ENCODE measurements around the gene TAC3.
"Not testable (repeated sequence)": the region's sequence is repeated elsewhere in the genome, so short reads cannot be mapped to it uniquely, and the experiment has no call there.

TAC3 gene

DNA sequence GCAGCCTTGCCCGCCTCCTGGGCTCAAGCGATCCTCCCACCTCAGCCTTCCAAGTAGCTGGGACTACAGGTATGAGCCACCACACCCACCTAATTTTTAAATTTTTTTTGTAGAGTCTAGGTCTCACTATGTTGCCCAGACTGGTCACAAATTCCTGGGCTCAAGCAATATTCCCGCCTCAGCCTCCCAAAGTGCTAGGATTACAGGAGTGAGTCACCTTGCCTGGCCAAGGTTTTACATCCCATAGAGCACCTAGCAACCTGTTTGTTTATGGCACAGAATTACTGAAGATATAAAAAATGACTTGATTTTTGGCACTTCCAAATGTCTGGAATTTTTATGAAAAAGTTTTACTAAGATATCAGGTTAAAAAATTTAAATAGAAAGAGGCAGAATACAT is 17.1 kb upstream of the TAC3 start:
- no peak for DNase-seq (ENCODE audit: low spot score)

- no peak for DNase-seq (ENCODE audit: low spot score)
These were observed 15.5 kb upstream of the TAC3 start for GRCh38 chr12:57031789-57032188.

DNA sequence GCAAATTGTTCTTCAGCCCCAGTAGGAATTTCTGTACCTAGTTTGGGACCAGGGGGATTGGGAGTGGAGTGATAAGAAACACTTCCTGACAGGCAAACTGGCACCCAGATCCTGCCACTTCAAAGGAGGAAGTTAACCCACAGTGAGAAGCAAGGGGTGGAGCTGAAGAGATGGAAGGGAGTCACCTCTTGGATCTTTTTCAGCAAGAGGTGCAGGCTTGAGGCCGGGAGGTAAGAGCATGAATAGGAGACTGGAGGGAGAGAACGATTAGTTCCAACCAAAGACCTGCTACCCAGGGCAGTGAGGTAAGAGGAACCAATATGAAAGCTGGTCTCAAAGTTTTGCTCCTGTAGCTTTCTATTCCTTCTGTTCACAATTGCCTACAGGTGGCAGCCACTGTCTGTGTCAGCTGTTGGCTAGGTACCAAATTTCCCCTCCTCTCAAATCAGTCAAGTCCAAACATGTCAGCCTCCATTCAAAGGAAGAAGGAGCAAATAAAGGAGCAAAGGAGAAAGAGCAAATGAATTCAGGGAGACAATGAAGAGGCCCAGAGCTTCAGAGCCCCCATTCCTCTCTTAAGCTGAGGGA is 14.9 kb upstream of the TAC3 start:
- peak; percentile 18 for DNase-seq (ENCODE audit: low spot score)

DNA sequence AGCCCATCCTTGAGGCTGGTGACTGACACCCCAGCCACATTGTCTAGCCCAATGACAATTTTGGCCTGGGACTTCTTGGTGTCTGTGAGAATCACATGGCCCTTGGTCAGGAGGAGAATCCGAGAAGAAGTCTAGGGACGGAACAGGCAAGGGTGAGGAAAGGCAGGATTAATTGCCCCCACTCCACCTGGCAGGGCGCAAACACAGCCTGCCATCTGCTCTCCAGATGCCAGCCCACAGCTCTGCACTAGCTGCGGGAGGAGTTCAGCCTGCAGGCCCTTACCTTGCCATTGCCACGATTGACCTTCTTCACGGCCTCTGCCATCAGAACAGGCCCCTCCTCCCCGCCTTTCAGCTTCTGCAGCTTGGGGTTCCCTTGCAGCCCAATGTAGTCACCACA is 13.1 kb upstream of the TAC3 start:
- no peak for DNase-seq (ENCODE audit: low spot score)

DNA sequence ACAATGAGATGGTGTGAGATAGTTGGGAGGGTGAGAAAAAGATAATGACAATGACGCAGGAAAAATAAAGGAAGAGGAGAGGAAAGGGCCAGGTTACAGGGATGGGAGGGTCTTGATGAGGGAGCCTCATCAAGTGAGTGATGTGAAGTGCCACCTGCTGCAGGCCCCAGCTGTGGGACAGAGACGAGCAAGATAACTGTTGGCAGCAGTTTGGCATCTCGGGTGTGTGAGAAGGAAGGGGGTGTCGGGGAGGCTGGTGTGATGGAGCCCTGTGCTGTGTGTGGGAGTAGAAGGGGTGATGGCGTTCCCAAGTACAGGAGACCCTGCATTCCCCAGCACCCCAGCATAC is 11.4 kb upstream of the TAC3 start:
- no peak for DNase-seq (ENCODE audit: low spot score)

GRCh38 chr12:57027011-57027804 is 10.9 kb upstream of the TAC3 start:
- DNase-seq (ENCODE audit: low spot score) = no peak

DNA sequence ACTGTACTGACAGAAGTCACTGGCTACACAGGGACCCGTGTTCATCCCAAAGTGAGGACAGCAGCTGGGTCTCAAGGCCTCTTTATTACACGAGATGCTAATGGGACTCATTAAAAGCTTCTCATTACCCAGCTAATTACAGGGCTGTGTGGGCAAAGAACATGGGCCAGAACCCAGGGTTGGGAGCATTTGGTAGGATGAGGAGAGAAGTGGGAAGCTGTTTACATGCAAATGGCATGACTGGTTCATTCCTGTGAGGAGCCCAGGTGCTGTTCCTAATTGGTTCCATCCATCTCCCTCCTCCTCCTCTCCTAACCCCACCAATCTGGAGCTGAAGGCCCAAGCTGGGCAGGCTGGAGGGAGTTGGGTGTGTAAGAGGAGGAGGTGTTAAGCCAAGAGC is 8.9 kb upstream of the TAC3 start:
- DNase-seq (ENCODE audit: low spot score) = no peak

- not testable (repeated sequence) for DNase-seq (ENCODE audit: low spot score)
These were observed 6.0 kb upstream of the TAC3 start for GRCh38 chr12:57022324-57022723.

GRCh38 chr12:57019983-57020719 is 3.8 kb upstream of the TAC3 start:
- no peak for DNase-seq (ENCODE audit: low spot score)

DNA sequence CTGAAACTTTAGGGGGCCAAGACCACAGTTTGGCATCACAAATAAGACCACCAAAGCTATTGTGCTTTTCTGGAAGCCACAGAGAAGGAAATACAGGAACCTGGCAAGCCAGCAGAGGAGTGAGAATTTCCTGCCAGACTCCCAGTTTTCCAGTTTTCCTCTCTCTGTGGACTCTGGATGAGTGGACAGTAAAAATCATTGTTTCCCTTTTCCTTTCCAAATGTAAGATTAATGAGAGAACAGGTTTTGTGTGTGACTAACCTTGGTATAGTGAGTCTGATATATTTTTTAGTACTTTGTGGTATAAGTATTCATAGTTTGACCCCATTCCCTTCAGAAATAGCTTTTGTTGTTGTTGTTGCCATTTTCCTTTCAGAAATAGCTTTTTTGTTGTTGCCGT is 2.6 kb upstream of the TAC3 start:
- DNase-seq (ENCODE audit: low spot score) = no peak

DNA sequence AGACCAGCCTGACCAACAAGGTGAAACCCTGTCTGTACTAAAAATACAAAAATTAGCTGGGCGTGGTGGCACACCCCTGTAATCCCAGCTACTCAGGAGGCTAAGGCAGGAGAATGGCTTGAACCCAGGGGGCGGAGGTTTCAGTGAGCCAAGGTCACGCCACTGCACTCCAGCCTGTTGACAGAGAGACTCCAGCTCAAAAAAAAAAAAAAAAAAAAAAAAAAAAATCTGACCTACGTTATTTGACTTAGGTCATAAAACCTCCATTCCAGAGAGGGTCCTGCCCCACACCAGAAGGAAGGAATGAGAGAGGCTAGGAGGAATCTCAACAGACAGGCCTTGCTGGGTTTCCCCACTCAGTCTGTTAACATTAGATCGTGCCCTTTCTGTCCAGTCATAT is 2.0 kb upstream of the TAC3 start:
- DNase-seq (ENCODE audit: low spot score) = not testable (repeated sequence)

GRCh38 chr12:57012600-57013465 is 3.5 kb downstream of the TAC3 start:
- no peak for DNase-seq (ENCODE audit: low spot score)

DNA sequence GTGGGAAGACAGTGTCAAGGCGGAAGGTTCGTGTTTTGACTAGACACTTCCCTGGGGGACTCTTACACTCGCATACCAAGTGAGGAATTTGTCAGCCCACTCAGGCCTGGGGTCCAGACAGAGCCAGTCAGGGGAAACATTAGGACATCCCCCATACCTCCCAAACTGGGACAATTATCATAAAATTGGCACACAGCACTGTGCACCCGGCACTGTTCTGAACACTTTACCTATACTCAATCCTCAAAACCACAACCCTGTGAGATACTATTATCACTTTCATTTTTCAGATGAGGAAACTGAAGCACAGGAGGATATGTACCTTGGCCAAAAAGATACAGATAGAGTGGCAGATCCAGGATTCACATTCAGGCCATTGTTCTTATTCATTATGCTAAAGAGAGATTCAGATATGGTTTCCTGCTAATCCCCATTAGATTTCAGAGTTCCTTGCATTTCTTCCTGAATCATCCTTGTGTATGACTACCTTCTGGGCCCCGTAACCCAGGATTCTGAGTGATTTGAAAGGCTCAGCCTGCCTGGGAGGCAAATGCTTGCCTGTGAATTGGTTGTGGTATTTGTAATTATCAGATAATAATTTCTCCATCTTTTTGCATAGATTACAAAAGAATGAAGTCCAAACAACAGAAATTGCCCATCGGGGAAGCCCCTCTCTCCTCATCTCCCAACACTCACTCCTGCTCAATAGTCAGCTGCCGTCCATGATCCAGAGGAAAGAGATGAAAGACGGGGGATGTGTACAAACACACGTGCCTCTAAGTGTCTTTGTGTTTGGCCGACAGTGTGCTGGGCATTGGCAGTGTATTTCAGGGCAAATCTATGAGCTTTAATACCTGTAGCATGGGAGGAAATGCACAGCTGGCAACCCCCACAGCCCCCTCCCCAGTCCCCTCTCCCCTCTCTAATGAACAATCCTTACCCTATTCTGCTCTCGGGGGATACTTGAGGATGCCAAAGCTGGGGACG is 4.6 kb downstream of the TAC3 start:
- DNase-seq (ENCODE audit: low spot score) = peak; percentile 26

DNA sequence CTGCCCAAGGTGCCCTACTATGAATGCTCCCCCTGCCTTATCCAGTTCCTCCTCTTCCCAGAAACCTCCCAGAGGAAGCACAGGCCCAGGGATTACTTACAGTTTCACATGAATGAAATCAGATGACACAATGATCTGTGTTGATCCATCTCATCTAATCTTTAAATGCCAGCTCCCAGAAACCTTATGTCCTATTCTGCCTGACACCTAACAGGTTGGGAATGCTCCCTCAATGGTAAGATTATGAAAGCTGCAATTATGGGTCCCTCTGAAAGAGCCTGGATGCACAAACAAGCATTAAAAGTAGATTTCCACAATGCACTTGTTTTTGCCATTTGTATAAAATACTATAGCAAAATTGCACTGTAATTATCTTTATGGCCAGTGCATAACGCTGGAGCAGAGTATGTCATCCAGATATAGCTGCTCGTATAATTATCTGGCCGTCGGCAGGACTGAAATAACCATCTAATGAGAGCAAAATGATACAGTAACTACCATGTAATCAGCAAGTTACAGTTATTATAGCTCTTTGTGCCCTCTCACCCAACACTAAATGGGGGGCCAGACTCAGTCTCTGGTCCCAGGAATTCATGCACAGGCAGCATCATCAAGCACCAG is 5.6 kb downstream of the TAC3 start:
- no peak for DNase-seq (ENCODE audit: low spot score)

DNA sequence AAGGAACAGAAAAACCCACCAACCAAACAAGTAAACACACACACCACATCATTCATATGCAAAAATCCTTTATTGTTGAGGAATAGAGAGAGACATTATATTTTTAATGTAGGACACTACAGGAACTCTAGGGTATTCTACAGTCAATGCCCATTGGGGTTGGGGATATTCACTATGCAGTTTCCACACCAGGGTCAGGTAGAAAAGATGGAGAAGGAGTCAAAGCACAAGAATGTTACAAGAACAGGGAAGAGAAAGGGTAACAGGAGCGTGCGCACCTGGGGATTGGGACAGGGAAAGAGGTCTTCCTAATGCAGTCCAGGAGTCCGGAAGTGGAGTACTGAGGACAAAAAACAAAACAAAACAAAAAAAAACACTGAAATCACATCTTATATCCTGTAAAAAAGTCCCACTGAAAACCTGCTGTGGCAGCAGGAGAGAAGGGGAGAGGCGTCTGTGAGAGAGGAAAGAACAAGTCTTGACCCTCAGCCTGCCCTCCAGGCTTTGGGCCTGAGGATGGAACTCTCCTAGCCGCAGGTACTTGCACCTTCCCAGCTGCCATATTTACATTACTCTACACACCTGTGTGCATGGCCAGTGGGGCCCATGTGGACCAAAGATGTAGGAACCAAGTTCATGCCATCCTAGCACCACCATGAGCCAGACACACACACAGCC is 6.2 kb downstream of the TAC3 start:
- DNase-seq (ENCODE audit: low spot score) = no peak

DNA sequence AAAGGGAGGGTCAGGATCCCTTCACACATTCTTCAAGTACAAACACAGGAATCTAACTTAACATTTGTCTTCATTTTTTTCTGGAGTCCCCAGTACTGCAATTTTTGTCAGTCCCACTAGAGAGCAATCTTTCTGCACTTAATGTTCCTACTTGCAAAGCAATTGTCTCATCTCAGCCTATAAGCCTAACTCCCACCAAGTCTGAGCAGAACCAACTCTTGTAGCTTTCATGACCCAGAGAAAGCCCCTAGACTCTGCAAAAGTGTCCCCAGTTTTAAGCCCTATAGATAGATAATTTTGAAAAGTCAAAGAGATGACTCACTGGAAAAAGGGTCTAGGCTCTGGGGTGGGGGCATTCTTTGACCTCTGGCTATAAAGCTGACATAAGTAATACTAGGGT is 8.2 kb downstream of the TAC3 start:
- peak; percentile 66 for DNase-seq (ENCODE audit: low spot score)

- DNase-seq (ENCODE audit: low spot score) = peak; percentile 15
These were observed 9.4 kb downstream of the TAC3 start for GRCh38 chr12:57006809-57007475.

GRCh38 chr12:57005980-57006808 is 10.1 kb downstream of the TAC3 start, which contains the start of gene ZBTB39:
Gene ZBTB39 (minus strand): TSS chr12:57006546. CDS start chr12:57004917, 1,629 bp downstream.
- peak; percentile 68 for DNase-seq (ENCODE audit: low spot score)

All from CD4-positive, alpha-beta T cell treated with Interleukin-2 at 100 ng/mL for 4 hours (primary cell).